Lung (tissue), 12 donors: ENCODE measurements around the gene HHIP. TPM values are rescaled to one million over a fixed set of nuclear protein-coding genes. Genes with fewer than 3 reads are reported as not detected.

Experiments
- ATAC-seq: fragments of 200-7000 bp; cut with Tn5 transposase; one replicate; pipeline ENCODE4 v1.9.1; 2020; ENCODE audit warnings: moderate number of reproducible peaks; ENCODE audit not compliant: insufficient read depth, low FRiP score
- DNase-seq, 3 donors: peaks; one replicate each; pipeline ENCODE4 v3.0.0-alpha.2; 2013 to 2017
- H3K27ac ChIP-seq, 2 donors: one replicate each; pipeline ENCODE4 v1.5.1; 2013; ENCODE audit warnings: mild to moderate bottlenecking in 2 of 2, moderate library complexity in 2 of 2, control low read depth in 1 of 2, inconsistent platforms in 1 of 2, low read depth in 1 of 2, low read length in 1 of 2
- H3K27me3 ChIP-seq, 3 donors: one replicate each; pipeline ENCODE4 v1.5.1; 2013; ENCODE audit warnings: low read length in 2 of 3; ENCODE audit not compliant: control insufficient read depth in 3 of 3, insufficient read depth in 3 of 3
- H3K36me3 ChIP-seq, 4 donors: one replicate each; pipeline ENCODE4 v1.5.1; 2013; ENCODE audit warnings: low read length in 4 of 4, mild to moderate bottlenecking in 1 of 4, moderate library complexity in 1 of 4; ENCODE audit not compliant: control insufficient read depth in 4 of 4, insufficient read depth in 4 of 4
- H3K4me1 ChIP-seq, 5 donors: one replicate each; pipeline ENCODE4 v1.5.1; 2013; ENCODE audit warnings: low read length in 5 of 5, mild to moderate bottlenecking in 2 of 5, moderate library complexity in 1 of 5; ENCODE audit not compliant: control insufficient read depth in 5 of 5, insufficient read depth in 5 of 5
- H3K4me3 ChIP-seq: one replicate; pipeline ENCODE4 v1.5.1; 2013; ENCODE audit warnings: mild to moderate bottlenecking, control low read depth, moderate library complexity
- H3K9ac ChIP-seq, 2 donors: one replicate each; pipeline ENCODE4 v1.5.1; 2013; ENCODE audit warnings: low read length in 2 of 2, control low read depth in 1 of 2; ENCODE audit not compliant: insufficient read depth in 1 of 2
- H3K9me3 ChIP-seq, 4 donors: one replicate each; pipeline ENCODE4 v1.5.1; 2013; ENCODE audit warnings: low read length in 3 of 4, mild to moderate bottlenecking in 1 of 4, moderate library complexity in 1 of 4; ENCODE audit not compliant: control insufficient read depth in 4 of 4, insufficient read depth in 3 of 4
- WGBS, 2 donors: extraction: QIAGEN DNeasy Blood & Tissue Kit; methylation state at CpG; one replicate each; pipeline ENCODE4 v1.1.7; 2013; 5-methylcytosine and 5-hydroxymethylcytosine counted together
- polyA plus RNA-seq, 2 donors: library from polyadenylated mRNA; stranded (reverse); fragments of 200-250 nt; gene quantifications; one replicate each; pipeline ENCODE4 v1.2.1, GENCODE V29; 2013
- total RNA-seq, 2 donors: library from RNA; depleted of rRNA in 1 of 2; stranded (reverse); fragments of >200 nt in 1 of 2; gene quantifications; one replicate each; pipeline ENCODE4 v1.2.1, GENCODE V29; 2014 to 2021
- TF ChIP-seq, protein P1 (sequence below): IDR thresholded peaks from 2 replicates; pipeline ENCODE4 v1.5.1; 2012; ENCODE audit warnings: mild to moderate bottlenecking; ENCODE audit errors: control extremely low read depth, extremely low read depth
- donor health status: control.
- donor health status: control.
- donor health status: Bipolar disorder and iron deficiency.
- donor health status: healthy.
- donor health status: DM: yes; HTN: yes; CAD: no.

HHIP gene
- total and polyA plus RNA-seq, 4 donors = 11.6 to 116 (median 90.2) TPM

- DNase-seq = no peak
- H3K4me1 ChIP-seq = peaks cover 0 to 4% (median 0%) of the 10 kb centered on the region in 5 donors
- TF ChIP-seq, protein P1, sequence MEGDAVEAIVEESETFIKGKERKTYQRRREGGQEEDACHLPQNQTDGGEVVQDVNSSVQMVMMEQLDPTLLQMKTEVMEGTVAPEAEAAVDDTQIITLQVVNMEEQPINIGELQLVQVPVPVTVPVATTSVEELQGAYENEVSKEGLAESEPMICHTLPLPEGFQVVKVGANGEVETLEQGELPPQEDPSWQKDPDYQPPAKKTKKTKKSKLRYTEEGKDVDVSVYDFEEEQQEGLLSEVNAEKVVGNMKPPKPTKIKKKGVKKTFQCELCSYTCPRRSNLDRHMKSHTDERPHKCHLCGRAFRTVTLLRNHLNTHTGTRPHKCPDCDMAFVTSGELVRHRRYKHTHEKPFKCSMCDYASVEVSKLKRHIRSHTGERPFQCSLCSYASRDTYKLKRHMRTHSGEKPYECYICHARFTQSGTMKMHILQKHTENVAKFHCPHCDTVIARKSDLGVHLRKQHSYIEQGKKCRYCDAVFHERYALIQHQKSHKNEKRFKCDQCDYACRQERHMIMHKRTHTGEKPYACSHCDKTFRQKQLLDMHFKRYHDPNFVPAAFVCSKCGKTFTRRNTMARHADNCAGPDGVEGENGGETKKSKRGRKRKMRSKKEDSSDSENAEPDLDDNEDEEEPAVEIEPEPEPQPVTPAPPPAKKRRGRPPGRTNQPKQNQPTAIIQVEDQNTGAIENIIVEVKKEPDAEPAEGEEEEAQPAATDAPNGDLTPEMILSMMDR = no peak
- H3K27ac ChIP-seq = no peak overlapping the region
- no peaks in the 10 kb centered on the region for H3K36me3 ChIP-seq
- H3K9ac ChIP-seq = no peak overlapping the region
- no peaks in the 10 kb centered on the region for H3K9me3 ChIP-seq
- ATAC-seq = no peak
- 93 to 94% methylated on average over 3 of the region's 3 CpGs for WGBS, 2 donors
- no peaks in the 10 kb centered on the region for H3K27me3 ChIP-seq
- no peak overlapping the region for H3K4me3 ChIP-seq
These were observed 49.8 kb downstream of the HHIP start for GRCh38 chr4:144695721-144696120.

DNA sequence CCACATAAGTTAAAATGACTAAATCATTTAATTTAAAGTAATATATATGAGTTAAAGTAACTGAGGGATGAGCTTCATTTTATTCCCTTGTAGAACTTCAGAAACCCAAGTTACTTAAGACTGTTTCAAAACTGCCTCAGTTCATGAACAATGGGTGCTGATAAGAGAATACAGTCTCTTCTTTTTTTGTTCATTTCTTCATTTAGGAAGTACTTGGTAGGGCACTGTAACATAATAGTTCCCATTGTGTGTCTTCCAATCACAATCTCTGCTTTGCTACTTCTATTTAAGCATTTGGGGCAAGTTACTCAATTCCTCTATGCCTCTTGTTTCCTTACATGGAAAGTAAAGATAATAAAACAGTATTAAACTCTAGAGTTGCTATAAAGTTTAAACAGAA is 50.4 kb downstream of the HHIP start:
- TF ChIP-seq, protein P1 = no peak
- DNase-seq = no peak
- Histone ChIP-seq H3K36me3 (no peaks in the 10 kb centered on the region), H3K4me1 (peaks cover 0 to 4% (median 0%) of the 10 kb centered on the region in 5 donors), H3K4me3 (no peak overlapping the region), H3K9me3 (no peaks in the 10 kb centered on the region), H3K9ac (no peak overlapping the region), H3K27ac (no peak overlapping the region), H3K27me3 (no peaks in the 10 kb centered on the region)
- ATAC-seq = no peak

GRCh38 chr4:144699565-144699964 is 53.6 kb downstream of the HHIP start:
- ATAC-seq (no peak), DNase-seq (peak in 1 of 3 donors; percentile 41)
- Histone ChIP-seq H3K9ac (no peak overlapping the region), H3K27me3 (no peaks in the 10 kb centered on the region), H3K4me1 (peaks cover 0 to 17% (median 0%) of the 10 kb centered on the region in 5 donors), H3K27ac (peak overlapping the region in 1 of 2 donors; percentile 10), H3K4me3 (no peak overlapping the region), H3K36me3 (no peaks in the 10 kb centered on the region), H3K9me3 (no peaks in the 10 kb centered on the region)
- TF ChIP-seq, protein P1 = no peak
- WGBS, 2 donors = 52 to 60% methylated on average over 2 of the region's 2 CpGs

- Histone ChIP-seq H3K4me1 (peaks cover 0 to 29% (median 0%) of the 10 kb centered on the region in 5 donors), H3K27me3 (no peaks in the 10 kb centered on the region), H3K4me3 (no peak overlapping the region), H3K36me3 (peaks cover 0 to 3% (median 0%) of the 10 kb centered on the region in 4 donors), H3K9ac (no peak overlapping the region), H3K27ac (no peak overlapping the region), H3K9me3 (peaks cover 0 to 4% (median 0%) of the 10 kb centered on the region in 4 donors)
- DNase-seq (no peak), ATAC-seq (no peak)
- TF ChIP-seq, protein P1 = no peak
These were observed 55.8 kb downstream of the HHIP start for GRCh38 chr4:144701683-144702233.
